K562 (cell line): Measurements from ENCODE around the gene DDX39A. TPM values are rescaled to one million over a fixed set of nuclear protein-coding genes. Genes with fewer than 3 reads are reported as not detected.

ENCODE experiments used
- ATF3 ChIP-seq, 2 experiments: fragments of 450-650 bp in 1 of 2; sonication (generic) in 1 of 2; formaldehyde crosslinking in 1 of 2; IDR thresholded peaks in 1 of 2; conservative IDR thresholded peaks in 1 of 2; 2 replicates each; pipeline versions ENCODE4 v1.6.1 to v1.8.1; 2016 to 2023; ENCODE audit warnings: mild to moderate bottlenecking in 2 of 2, moderate library complexity in 2 of 2, inconsistent platforms in 1 of 2, missing genetic modification reagents in 1 of 2
- CBFA2T3 ChIP-seq: fragments of 450-650 bp; IDR thresholded peaks from 2 replicates; pipeline ENCODE4 v1.6.1; 2017
- CEBPZ ChIP-seq: fragments of 150-350 bp; IDR thresholded peaks from 2 replicates; pipeline ENCODE4 v1.6.1; 2014; ENCODE audit warnings: low read depth, mild to moderate bottlenecking, low read length, borderline replicate concordance
- CGGBP1 ChIP-seq: fragments of 250-450 bp; sonication (Bioruptor Pico); IDR thresholded peaks from 2 replicates; pipeline ENCODE4 v1.9.0; 2021; ENCODE audit warnings: mild to moderate bottlenecking
- CREM ChIP-seq: IDR thresholded peaks from 2 replicates; pipeline ENCODE4 v1.6.1; 2014; ENCODE audit warnings: antibody characterized with exemption, low read depth
- ETS1 ChIP-seq: conservative IDR thresholded peaks from 2 replicates; pipeline ENCODE4 v1.6.1; 2011; ENCODE audit warnings: low read depth, mild to moderate bottlenecking, low read length; ENCODE audit not compliant: control insufficient read depth
- EWSR1 ChIP-seq: fragments of 450-650 bp; IDR thresholded peaks from 2 replicates; pipeline ENCODE4 v1.6.1; 2018; ENCODE audit warnings: borderline replicate concordance, mild to moderate bottlenecking, low read depth, moderate library complexity; ENCODE audit not compliant: partially characterized antibody
- FOS ChIP-seq: IDR thresholded peaks from 3 replicates; pipeline ENCODE4 v1.6.1; 2011; ENCODE audit not compliant: insufficient read length; ENCODE audit errors: extremely low read depth
- GATAD2A ChIP-seq: fragments of 450-650 bp; IDR thresholded peaks from 2 replicates; pipeline ENCODE4 v1.6.1; 2017
- HLTF ChIP-seq: fragments of 450-650 bp; IDR thresholded peaks from 2 replicates; pipeline ENCODE4 v1.6.1; 2016
- HMGN3 ChIP-seq: IDR thresholded peaks from 2 replicates; pipeline ENCODE4 v1.6.1; 2011; ENCODE audit warnings: borderline replicate concordance, low read depth, mild to moderate bottlenecking, mixed read lengths, low read length; ENCODE audit not compliant: insufficient read length; ENCODE audit errors: extremely low read depth
- IRF2 ChIP-seq: sonication (generic); formaldehyde crosslinking; IDR thresholded peaks from 2 replicates; pipeline ENCODE4 v1.8.1; 2022; ENCODE audit warnings: mild to moderate bottlenecking, missing genetic modification reagents
- NFXL1 ChIP-seq: fragments of 450-650 bp; formaldehyde crosslinking; IDR thresholded peaks from 2 replicates; pipeline ENCODE4 v1.4.0; 2021; ENCODE audit warnings: mild to moderate bottlenecking
- SIN3B ChIP-seq: fragments of 450-650 bp; IDR thresholded peaks from 2 replicates; pipeline ENCODE4 v1.6.1; 2017; ENCODE audit warnings: low read depth, mild to moderate bottlenecking, moderate library complexity
- SMAD4 ChIP-seq: fragments of 250-450 bp; sonication (Bioruptor Pico); conservative IDR thresholded peaks from 2 replicates; pipeline ENCODE4 v1.8.0; 2021; ENCODE audit warnings: inconsistent platforms, mild to moderate bottlenecking, moderate library complexity
- SNRNP70 ChIP-seq: fragments of 200-400 bp; formaldehyde crosslinking; optimal IDR thresholded peaks from 2 replicates; pipeline ENCODE3; 2017; ENCODE audit warnings: low read depth, low read length
- SRF ChIP-seq, 2 experiments: fragments of 250-450, 450-650 bp in 1 of 2; sonication (Bioruptor Pico) in 1 of 2; sonication (generic) in 1 of 2; formaldehyde crosslinking; IDR thresholded peaks; 2 replicates each; pipeline versions ENCODE4 v1.5.0 to v1.5.1; 2020 to 2022; ENCODE audit warnings: mild to moderate bottlenecking in 1 of 2, missing genetic modification reagents in 1 of 2
- TCF7L2 ChIP-seq: fragments of 150-350 bp; IDR thresholded peaks from 2 replicates; pipeline ENCODE4 v1.6.1; 2016; ENCODE audit warnings: low read depth, mild to moderate bottlenecking, low read length, moderate library complexity
- WHSC1 ChIP-seq: IDR thresholded peaks from one replicate; pipeline ENCODE4 v1.6.1; 2012; ENCODE audit warnings: low read length, control low read depth, inconsistent platforms
- ZBTB17 ChIP-seq: fragments of 450-650 bp; formaldehyde crosslinking; IDR thresholded peaks from 2 replicates; pipeline ENCODE4 v1.4.0; 2020; ENCODE audit warnings: mild to moderate bottlenecking
- ZNF395 ChIP-seq: fragments of 200-800 bp; sonication (Bioruptor generic); IDR thresholded peaks from 2 replicates; pipeline ENCODE4 v1.6.1; 2017; ENCODE audit warnings: missing genetic modification characterization, missing compliant biosample characterization
- polyA plus RNA-seq, 8 experiments: library from polyadenylated mRNA; depleted of rRNA in 4 of 8; stranded (reverse) in 5 of 8; unstranded in 3 of 8; fragments of >200 nt; fragmentation: Nextera tagmentation in 2 of 8; fragmentation: Illumina TruSeq in 1 of 8; extraction: Ambion mirVana in 2 of 8; extraction: Trizol in 1 of 8; gene quantifications; 2 replicates each; pipeline versions ENCODE4 v1.2.1 to v1.2.3, GENCODE V29; 2011 to 2014; ENCODE audit warnings: inconsistent platforms in 1 of 8, missing spikeins in 1 of 8
- total RNA-seq, 7 experiments: library from RNA; depleted of rRNA in 6 of 7; stranded (reverse); fragments of >200 nt in 6 of 7; fragmentation: Illumina TruSeq in 2 of 7; extraction: Trizol in 2 of 7; gene quantifications; 2 replicates each; pipeline versions ENCODE4 v1.2.1 to v1.2.3, GENCODE V29; 2011 to 2021; ENCODE audit warnings: low replicate concordance in 1 of 7

DDX39A gene
- total and polyA plus RNA-seq, 9 of the 15 experiments (the other 6 are each of a cell fraction or from before 2014, with no cell fraction given), result 90.3 to 250 (median 188) TPM

- TF ChIP-seq SMAD4 (peak; percentile 77), ETS1 (no peak), HLTF (no peak), SNRNP70 (no peak), ZNF395 (CRISPR knock-in tag) (peak; percentile 90), ATF3 (IDR thresholded peaks at IDR 0.05) (peak; percentile 56), ATF3 (CRISPR knock-in tag; conservative IDR thresholded peaks at IDR 0.05) (no peak), WHSC1 (no peak), CBFA2T3 (peak; percentile 98), TCF7L2 (no peak), HMGN3 (no peak), SRF (CRISPR knock-in tag; IDR thresholded peaks at IDR 0.05) (no peak), EWSR1 (no peak), IRF2 (no peak), SIN3B (no peak), CREM (peak; percentile 96), CEBPZ (no peak), NFXL1 (no peak), FOS (no peak), ZBTB17 (CRISPR knock-in tag) (no peak), CGGBP1 (CRISPR knock-in tag) (no peak), GATAD2A (no peak)
Observed at GRCh38 chr19:14391156-14391821, 27.9 kb downstream of the DDX39A start (continued).
